GM13976 (cell line): ENCODE results near the gene OSBPL10.

Source experiments
- DNase-seq: peaks from one replicate; pipeline ENCODE4 v3.0.0; 2012; ENCODE audit warnings: low spot score
- in situ Hi-C: fragments of 300-500 bp; cut with MboI; formaldehyde crosslinking; loops from one replicate; pipeline ENCODE4 v1.12.0; 2022; ENCODE audit warnings: low sequenced_read_pairs, mixed read lengths, inconsistent platforms; ENCODE audit not compliant: unreplicated experiment
- TF ChIP-seq, protein P1 (sequence below): IDR thresholded peaks from 2 replicates; pipeline ENCODE4 v1.5.1; 2012; ENCODE audit warnings: borderline replicate concordance, mild to moderate bottlenecking; ENCODE audit not compliant: insufficient read depth; ENCODE audit errors: extremely low read depth, missing control alignments, control extremely low read depth

The OSBPL10 gene

GRCh38 chr3:31828007-31828406 is 153.1 kb downstream of the OSBPL10 start:
- in situ Hi-C loops: no loop called here
- DNase-seq: no peak

GRCh38 chr3:31823184-31823583 is 157.9 kb downstream of the OSBPL10 start:
- TF ChIP-seq, protein P1, sequence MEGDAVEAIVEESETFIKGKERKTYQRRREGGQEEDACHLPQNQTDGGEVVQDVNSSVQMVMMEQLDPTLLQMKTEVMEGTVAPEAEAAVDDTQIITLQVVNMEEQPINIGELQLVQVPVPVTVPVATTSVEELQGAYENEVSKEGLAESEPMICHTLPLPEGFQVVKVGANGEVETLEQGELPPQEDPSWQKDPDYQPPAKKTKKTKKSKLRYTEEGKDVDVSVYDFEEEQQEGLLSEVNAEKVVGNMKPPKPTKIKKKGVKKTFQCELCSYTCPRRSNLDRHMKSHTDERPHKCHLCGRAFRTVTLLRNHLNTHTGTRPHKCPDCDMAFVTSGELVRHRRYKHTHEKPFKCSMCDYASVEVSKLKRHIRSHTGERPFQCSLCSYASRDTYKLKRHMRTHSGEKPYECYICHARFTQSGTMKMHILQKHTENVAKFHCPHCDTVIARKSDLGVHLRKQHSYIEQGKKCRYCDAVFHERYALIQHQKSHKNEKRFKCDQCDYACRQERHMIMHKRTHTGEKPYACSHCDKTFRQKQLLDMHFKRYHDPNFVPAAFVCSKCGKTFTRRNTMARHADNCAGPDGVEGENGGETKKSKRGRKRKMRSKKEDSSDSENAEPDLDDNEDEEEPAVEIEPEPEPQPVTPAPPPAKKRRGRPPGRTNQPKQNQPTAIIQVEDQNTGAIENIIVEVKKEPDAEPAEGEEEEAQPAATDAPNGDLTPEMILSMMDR: no peak
- no peak for DNase-seq
- in situ Hi-C loops: no loop called here

More at GRCh38 chr3:31828007-31828406, 153.1 kb downstream of the OSBPL10 start:
- TF ChIP-seq, protein P1: no peak

DNA sequence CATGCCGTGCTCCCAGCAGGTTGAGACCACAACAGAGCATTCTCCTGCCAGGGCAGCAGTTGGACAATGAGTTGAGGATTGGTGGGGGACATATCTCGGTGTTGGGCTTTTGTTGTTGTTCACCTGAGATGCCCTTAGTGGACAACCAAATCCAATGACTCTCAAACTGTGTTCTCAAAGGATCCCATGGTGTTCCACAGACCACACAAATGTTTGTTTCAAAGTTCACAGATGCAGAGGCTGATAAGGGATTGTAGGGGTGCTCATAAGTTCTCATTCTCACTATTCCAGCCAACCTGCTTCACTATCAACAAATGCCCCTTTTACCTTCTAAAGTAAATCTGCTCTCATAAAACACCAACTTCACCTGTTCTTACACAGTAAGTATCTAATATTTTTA is 159.9 kb downstream of the OSBPL10 start:
- no peak for DNase-seq
- TF ChIP-seq, protein P1: no peak
- in situ Hi-C loops: no loop called here

- TF ChIP-seq, protein P1: no peak
- in situ Hi-C loops: no loop called here
- no peak for DNase-seq
These were observed 161.6 kb downstream of the OSBPL10 start for GRCh38 chr3:31819441-31819840.

DNA sequence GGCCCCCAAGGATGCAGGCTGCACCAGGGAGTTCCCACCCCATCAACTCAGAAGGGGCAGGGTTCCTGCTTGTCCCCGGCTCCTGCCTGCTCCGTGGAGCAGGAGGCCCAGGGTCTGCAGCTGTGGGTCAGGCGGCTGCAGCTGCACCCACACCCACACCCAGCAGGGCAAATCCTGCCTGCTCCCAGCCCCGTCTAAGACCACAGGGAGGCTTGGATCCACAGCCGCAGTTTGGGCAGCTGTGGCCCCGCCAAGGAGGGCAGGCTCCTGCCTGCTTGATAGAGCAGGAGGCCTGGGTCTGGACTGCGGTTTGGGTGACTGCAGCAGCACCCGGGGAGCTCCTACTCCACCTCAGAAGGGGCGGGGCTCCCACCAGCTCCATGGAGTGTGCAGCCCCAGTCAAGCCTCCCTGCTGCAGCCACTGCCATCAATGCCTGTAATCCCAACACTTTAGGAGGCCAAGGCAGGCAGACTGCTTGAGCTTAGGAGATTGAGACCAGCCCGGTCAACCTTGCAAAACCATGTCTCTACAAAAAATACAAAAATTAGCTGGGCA is 163.6 kb downstream of the OSBPL10 start:
- no peak for DNase-seq
- TF ChIP-seq, protein P1: no peak
- in situ Hi-C loops: no loop called here

DNA sequence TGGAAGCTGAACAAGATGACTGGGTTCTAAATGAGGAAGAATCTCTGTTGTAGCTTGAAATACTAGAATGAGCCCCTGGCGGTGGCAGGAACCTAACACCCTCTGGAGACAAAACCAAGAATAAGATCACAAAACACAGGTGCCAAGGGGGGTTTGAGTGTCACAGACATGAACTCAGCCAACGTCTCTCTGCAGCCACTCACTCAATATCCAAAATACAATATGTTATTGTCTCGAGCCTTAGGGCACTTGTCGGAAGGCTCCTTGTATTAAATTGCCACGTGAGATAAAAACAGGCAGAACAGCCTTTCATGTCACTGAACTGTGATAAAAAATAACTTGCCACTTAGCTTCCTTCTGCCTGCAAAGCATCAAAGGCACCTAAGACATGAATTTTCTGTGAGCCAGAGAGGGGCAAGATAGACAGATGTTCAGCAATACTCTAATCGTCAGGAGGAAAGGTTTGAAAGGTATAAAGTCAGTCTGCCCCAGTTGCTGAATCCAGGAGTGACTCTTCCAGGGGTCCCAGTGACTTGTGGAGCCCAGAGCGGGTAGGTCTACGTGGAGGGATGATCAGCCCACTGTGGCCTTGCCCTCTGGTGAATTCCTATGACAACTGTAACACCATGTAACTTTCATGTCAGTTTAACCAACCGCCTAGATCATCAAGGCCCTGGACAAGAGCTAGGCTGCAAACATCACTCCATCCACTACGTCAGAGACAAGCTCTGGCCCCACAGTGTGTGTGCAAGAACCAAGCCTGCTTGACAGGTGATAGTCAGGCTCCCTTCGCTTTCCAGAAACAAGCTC is 165.2 kb downstream of the OSBPL10 start:
- in situ Hi-C loops: no loop called here
- TF ChIP-seq, protein P1: no peak

More for the DNA sequence above, 165.2 kb downstream of the OSBPL10 start:
- no peak for DNase-seq
